Activated naive CD8-positive, alpha-beta T cell treated with anti-CD3 and anti-CD28 coated beads for 36 hours (primary cell): Measurements from ENCODE around the gene OPRD1. TPM values are rescaled to one million over a fixed set of nuclear protein-coding genes. Genes with fewer than 3 reads are reported as not detected.

Experiments used
- DNase-seq: peaks from one replicate; pipeline ENCODE4 v3.0.0; 2021
- H3K27ac Mint-ChIP-seq: one replicate; pipeline ENCODE4 v1.8.0; 2022; ENCODE audit warnings: mild to moderate bottlenecking, moderate library complexity, mixed read lengths
- H3K27me3 Mint-ChIP-seq: one replicate; pipeline ENCODE4 v1.8.0; 2022; ENCODE audit warnings: mild to moderate bottlenecking, mixed read lengths
- H3K36me3 Mint-ChIP-seq: one replicate; pipeline ENCODE4 v1.8.0; 2021; ENCODE audit warnings: mild to moderate bottlenecking, mixed read lengths
- H3K4me1 Mint-ChIP-seq: one replicate; pipeline ENCODE4 v1.8.0; 2021; ENCODE audit warnings: mixed read lengths
- H3K4me3 Mint-ChIP-seq: one replicate; pipeline ENCODE4 v1.8.0; 2022; ENCODE audit warnings: mild to moderate bottlenecking, moderate library complexity, mixed read lengths
- H3K9me3 Mint-ChIP-seq: one replicate; pipeline ENCODE4 v1.8.0; 2022; ENCODE audit warnings: mixed read lengths
- total RNA-seq, 2 experiments: library from RNA; stranded (reverse); gene quantifications; one replicate each; pipeline ENCODE4 v1.2.3, GENCODE V29; 2021

Gene OPRD1
- total RNA-seq, 2 experiments from 2014 or later, result 0.02 TPM; not detected in 1

DNA sequence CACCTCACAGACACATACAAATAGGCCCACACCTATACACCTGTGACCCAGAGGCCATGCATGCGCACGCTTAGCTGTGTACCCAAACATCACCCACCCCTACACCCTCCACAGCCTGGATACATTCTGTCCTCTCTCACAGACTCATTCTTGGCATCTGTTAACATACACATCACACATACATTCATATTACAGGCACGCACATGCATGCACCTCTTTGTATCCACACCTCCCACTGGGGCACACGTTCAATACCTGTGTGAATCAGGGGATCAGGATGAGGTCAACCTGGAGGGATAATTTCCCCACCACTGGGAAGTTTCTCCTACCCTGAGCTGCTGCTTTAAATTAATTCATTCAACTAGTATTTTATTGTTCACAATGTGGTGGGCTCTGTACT is 66.8 kb downstream of the OPRD1 start:
- Mint-ChIP-seq H3K36me3 (no peaks in the 10 kb centered on the region), H3K27me3 (peaks cover 20% of the 10 kb centered on the region), H3K4me1 (peaks cover 9% of the 10 kb centered on the region), H3K27ac (no peak overlapping the region), H3K9me3 (no peaks in the 10 kb centered on the region), H3K4me3 (no peak overlapping the region)
- DNase-seq, result no peak

DNA sequence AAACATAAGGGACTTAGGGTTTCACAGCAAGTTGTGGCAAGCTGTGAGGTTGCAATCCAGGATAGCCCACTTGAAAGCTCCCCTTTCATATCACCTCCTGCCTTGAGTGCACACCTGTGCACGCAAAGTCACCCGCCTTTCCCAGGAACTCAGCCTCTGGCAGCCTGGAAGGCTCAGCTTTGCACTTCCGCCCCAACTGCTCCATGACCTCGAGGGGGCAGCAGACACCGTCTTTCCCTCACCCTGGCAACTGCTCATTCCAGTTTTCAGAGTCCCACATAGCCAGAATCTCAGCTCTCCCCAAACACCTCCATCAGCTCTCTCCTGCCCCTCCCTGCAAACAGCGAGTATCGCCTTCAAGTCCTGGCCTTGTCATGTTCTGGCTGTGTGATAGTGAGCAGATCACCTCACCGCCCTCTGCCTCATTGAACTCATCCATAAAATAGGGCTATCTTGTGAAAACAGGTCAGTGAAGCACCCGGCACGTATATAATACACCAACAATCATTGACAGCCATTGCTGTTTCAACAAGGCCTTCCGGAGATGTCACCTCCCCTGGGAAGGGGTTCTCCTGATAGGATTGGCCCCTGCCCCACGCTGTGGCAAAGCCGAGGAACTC is 70.1 kb downstream of the OPRD1 start:
- peaks cover 30% of the 10 kb centered on the region for H3K4me1 Mint-ChIP-seq
- no peak overlapping the region for H3K27ac Mint-ChIP-seq
- no peaks in the 10 kb centered on the region for H3K9me3 Mint-ChIP-seq
- peaks cover 3% of the 10 kb centered on the region for H3K27me3 Mint-ChIP-seq
- DNase-seq, result peak; percentile 73
- no peaks in the 10 kb centered on the region for H3K36me3 Mint-ChIP-seq
- H3K4me3 Mint-ChIP-seq, result no peak overlapping the region

DNA sequence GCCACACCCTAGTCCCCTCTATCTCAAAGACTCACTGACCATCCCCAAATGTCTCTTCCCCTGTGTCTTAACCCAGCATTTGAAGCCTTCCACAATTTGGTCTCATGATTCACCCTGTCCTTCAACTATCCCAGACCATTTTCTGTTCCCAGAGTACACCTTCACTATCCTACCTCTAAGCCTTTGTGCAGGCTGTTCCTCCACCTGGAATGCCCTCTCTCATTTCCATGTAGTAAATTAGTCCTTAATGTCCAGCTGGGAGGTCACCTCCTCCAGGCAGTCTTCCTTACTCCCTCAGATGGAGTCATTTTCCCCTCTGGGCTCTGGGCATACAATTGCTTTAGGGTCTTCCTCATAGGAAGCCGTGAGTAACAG is 71.3 kb downstream of the OPRD1 start:
- DNase-seq, result no peak
- Mint-ChIP-seq H3K27me3 (no peaks in the 10 kb centered on the region), H3K9me3 (no peaks in the 10 kb centered on the region), H3K36me3 (no peaks in the 10 kb centered on the region), H3K4me1 (peaks cover 34% of the 10 kb centered on the region), H3K4me3 (no peak overlapping the region), H3K27ac (no peak overlapping the region)

DNA sequence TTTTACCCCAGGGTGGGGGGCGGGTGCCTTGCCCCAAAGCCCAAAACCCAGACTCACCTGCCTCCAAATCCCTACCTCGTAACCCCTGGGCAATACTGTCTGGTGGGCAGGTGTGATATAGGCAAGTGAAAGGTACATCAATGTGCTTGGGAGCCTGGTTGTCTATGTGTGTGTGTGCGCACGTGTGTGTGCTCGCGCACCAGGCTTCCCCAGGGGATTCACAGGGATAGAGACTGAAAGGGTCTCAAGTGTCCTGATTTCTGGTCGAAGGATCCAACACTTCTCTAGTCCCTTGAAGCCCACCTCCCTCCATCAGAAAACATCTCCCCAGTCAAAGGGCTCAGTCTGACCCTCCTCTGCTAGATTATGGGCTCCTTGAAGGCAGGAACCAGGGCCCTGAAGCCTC is 73.5 kb downstream of the OPRD1 start:
- Mint-ChIP-seq H3K4me3 (no peak overlapping the region), H3K27ac (no peak overlapping the region), H3K9me3 (no peaks in the 10 kb centered on the region), H3K27me3 (no peaks in the 10 kb centered on the region), H3K4me1 (peaks cover 46% of the 10 kb centered on the region), H3K36me3 (no peaks in the 10 kb centered on the region)
- no peak for DNase-seq

DNA sequence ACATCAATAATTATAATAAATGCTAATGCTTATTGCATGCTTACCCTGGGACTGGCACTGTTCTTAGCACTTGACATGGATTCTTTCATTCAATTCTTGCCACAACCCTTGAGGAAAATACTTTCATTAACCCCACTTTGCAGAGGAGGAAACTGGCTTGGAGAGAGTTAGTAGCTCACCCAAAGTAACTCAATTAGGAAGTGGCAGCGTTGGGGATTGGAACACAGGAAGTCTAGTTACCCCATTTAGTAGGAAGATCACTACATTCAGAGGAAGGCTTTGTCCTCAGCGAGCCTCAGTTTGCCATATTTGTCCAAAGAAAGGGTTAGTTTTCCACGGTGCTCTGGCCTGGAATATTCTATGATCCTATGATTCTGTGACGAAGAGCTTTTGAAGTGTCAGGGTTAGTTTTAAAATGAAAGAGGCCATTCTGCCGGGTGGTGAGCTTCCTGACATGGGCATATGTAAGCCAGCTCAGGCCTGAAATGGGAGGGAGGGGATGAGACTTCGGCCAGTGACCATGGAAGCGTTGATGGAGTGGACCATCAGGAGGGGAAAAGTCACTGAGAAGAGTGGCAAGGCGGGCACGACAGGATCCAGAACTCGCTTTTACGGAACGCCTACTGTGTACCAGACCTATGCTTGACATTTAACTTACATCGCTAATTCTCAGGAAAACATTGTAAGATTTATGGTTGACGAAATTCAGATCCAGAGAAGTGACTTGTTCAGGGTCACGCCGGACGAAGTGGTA is 74.2 kb downstream of the OPRD1 start:
- no peaks in the 10 kb centered on the region for H3K9me3 Mint-ChIP-seq
- no peak for DNase-seq

DNA sequence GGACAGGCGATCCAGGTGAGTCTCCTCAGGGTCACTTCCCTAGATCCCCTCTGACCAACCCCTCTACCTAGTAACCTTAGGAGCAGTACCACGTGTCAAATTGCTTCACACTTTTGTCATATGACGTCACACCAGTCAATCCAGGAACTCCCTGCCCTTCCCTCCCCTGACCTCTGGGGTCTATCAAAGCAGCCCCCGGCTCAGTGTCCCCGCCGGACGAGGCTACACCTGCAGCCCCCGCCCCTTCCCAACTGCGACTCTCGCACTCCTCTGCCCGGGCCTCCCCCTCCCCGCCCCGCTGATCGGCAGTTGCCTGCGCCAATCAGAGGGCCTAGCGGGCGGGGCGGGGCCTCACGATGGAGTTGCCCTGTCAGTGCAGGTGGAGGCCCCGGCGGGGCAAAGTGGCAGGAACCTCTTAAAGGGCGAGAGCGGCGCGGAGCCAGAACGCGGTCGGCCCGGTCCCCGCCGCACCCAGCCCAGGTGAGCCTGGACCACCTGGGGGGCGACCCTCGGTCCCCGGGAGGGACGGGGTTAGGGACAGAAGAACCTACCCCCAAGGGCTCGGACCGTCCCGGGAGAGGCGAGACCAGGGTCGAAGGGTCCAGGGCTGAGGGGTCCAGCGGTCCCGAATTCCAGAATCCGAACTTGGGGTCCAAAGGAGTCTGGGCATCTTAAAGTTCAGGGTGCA is 74.9 kb downstream of the OPRD1 start:
- Mint-ChIP-seq H3K4me1 (peaks cover 44% of the 10 kb centered on the region), H3K27ac (peak overlapping the region; percentile 93), H3K9me3 (no peaks in the 10 kb centered on the region), H3K4me3 (peak overlapping the region; percentile 83), H3K27me3 (no peaks in the 10 kb centered on the region), H3K36me3 (no peaks in the 10 kb centered on the region)
- DNase-seq, result peak; percentile 93

More for the DNA sequence above, 74.2 kb downstream of the OPRD1 start:
- Mint-ChIP-seq H3K4me1 (peaks cover 46% of the 10 kb centered on the region), H3K4me3 (peak overlapping the region; percentile 83), H3K36me3 (no peaks in the 10 kb centered on the region), H3K27ac (peak overlapping the region; percentile 93), H3K27me3 (no peaks in the 10 kb centered on the region)

DNA sequence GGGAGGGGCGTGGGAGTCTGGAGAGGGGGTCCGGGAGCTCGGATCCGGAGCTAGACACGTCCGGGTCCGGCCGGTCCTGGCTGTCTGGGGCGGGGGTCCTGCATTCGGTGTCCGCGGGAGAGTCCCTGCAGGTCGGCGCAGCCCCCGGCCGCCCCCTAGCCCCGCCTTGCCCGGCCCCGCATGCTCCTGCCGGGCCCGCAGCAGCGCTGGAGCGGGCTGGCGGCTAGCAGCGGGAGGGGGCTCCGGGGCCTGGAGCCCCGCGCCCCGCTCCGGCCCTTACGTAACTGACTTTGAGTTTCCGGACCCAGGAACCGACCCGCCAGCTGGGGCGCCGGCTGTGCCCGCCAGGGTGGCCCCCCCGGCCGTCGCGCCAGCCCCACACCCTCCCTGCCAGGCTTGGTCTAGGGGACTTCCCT is 75.5 kb downstream of the OPRD1 start:
- peak overlapping the region; percentile 74 for H3K27ac Mint-ChIP-seq

DNA sequence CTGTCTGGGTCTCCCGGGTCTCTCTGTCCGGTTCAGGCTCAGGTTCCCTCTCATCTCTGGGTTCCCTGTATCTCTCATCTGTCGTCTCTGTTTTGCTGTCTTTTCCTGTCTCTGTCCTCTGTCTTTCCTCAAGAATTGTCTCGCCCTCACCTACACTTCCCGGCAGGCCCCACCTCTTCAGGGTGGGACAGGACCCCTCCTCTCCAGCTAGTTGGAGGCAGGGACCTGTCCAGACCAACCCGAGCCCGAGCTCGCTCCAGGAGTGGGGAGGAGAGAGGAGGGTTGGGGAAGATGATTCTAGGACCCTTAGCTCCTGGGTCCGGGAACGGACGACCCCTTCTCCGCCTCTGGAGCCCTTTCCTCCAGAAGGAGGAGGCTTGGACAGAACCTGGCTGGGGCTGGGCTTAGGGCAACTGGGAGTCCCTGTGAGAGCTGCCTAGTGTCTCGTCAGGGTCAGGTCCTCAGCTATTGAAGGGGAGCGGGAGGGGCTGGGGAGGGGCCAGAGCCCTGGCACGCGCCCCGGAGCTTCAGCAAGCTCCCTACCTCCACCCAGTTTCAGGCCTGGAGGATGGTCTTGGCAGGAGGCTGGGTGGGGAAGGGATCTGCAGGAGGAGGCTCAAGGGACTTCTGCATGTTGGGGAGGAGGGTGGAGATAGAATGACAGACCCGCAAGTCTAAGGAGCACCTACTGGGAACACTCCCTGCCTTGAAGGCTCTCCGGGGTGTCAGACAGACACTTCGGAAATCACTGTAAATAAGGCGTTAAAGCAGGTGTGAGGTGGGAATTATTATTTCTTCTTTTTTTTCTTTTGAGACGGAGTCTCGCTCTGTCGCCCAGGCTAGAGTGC is 76.1 kb downstream of the OPRD1 start:
- peaks cover 40% of the 10 kb centered on the region for H3K4me1 Mint-ChIP-seq
- no peaks in the 10 kb centered on the region for H3K36me3 Mint-ChIP-seq
- no peak for DNase-seq
- peak overlapping the region; percentile 74 for H3K27ac Mint-ChIP-seq
- no peaks in the 10 kb centered on the region for H3K27me3 Mint-ChIP-seq
- peak overlapping the region; percentile 84 for H3K4me3 Mint-ChIP-seq
- no peaks in the 10 kb centered on the region for H3K9me3 Mint-ChIP-seq

More for the DNA sequence above, 75.5 kb downstream of the OPRD1 start:
- Mint-ChIP-seq H3K9me3 (no peaks in the 10 kb centered on the region), H3K36me3 (no peaks in the 10 kb centered on the region), H3K4me1 (peaks cover 40% of the 10 kb centered on the region), H3K4me3 (peak overlapping the region; percentile 84), H3K27me3 (no peaks in the 10 kb centered on the region)
- peak; percentile 27 for DNase-seq

DNA sequence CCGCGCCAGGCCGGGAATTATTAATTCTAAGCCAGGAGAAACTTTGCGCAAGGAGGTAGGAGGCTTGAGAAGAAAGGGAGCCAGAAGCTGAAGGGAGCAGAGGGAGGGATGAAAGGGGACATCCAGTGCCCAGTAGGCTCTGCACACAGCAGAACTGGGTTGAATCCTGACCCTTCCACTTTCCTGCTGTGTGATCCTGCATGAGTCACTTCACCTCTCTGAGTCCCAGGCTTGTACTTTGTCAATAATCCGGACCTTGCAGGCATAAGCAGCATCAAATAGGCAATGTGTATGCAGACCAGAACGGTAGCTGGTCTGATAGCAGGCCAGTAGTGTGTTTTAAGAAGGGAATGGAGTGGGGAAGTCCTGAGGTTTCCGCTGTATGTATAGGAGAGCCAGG is 76.9 kb downstream of the OPRD1 start:
- Mint-ChIP-seq H3K4me1 (peaks cover 40% of the 10 kb centered on the region), H3K27ac (no peak overlapping the region)

DNA sequence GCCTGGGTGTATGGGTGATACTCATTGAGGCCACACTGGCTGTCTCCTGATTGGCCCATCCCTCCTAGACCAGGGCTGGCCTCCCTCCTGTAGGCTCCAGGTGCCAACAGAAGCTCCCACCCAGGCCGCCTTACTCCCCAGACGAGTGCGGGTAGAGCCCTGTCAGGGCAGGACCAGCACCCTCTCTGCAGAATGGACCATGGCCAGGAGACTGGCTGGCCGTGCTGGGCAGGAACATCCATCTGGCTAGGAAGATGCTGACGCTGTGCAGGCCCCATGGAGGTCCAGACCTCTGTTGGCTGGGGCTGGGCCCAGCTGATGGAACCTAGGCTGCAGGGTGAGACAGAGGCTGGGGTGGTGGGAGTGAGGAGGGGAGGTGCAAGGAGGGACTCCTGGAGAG is 77.4 kb downstream of the OPRD1 start:
- Mint-ChIP-seq H3K27ac (no peak overlapping the region), H3K27me3 (no peaks in the 10 kb centered on the region), H3K36me3 (peaks cover 1% of the 10 kb centered on the region), H3K4me3 (no peak overlapping the region), H3K4me1 (peaks cover 38% of the 10 kb centered on the region), H3K9me3 (no peaks in the 10 kb centered on the region)
- no peak for DNase-seq

More for the DNA sequence above, 76.9 kb downstream of the OPRD1 start:
- no peaks in the 10 kb centered on the region for H3K9me3 Mint-ChIP-seq
- DNase-seq, result no peak
- H3K27me3 Mint-ChIP-seq, result no peaks in the 10 kb centered on the region
- peak overlapping the region; percentile 25 for H3K4me3 Mint-ChIP-seq
- no peaks in the 10 kb centered on the region for H3K36me3 Mint-ChIP-seq

DNA sequence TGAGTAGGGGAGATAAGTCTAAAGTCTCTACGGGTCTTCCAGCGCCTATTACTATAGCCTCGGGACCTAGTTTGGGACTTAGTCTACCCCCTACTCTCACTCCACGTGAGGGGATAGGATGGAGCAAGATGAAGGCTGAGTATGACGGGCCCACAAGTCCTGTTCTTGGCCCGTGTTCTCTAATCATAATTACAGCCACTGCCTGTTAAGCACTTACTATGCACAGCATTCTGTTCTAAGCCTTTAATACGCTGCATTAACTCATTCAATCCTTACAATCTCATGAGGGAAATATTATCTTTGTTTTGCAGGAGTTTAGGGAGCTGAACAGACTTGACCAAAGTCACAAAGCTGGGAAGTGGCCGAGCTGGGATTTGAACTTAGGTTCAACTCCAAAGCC is 78.5 kb downstream of the OPRD1 start:
- H3K9me3 Mint-ChIP-seq, result no peaks in the 10 kb centered on the region
- no peak for DNase-seq
- H3K4me1 Mint-ChIP-seq, result peaks cover 30% of the 10 kb centered on the region
- peaks cover 2% of the 10 kb centered on the region for H3K36me3 Mint-ChIP-seq
- no peaks in the 10 kb centered on the region for H3K27me3 Mint-ChIP-seq
- peak overlapping the region; percentile 20 for H3K27ac Mint-ChIP-seq
- H3K4me3 Mint-ChIP-seq, result no peak overlapping the region

DNA sequence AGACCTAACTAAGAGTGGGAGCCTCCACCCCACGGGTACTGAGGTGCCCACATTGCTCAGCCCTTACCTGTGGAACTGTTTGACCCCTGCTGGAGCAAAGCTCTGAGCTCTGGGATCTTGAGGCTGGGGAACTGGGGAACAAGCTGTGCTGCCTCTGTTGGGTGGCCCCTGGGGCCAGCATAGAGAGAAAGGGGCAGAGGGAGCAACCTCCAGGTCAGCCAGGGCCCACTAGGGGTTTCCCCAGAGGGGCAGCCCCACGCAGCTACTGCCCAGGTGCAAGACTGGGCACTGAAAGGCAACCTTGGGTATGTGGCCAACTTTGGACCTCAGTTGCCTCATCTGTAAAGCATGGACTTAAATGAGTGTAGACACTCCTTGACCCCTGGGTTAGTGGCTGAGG is 78.9 kb downstream of the OPRD1 start:
- H3K9me3 Mint-ChIP-seq, result no peaks in the 10 kb centered on the region
- H3K4me3 Mint-ChIP-seq, result no peak overlapping the region
- DNase-seq, result no peak
- H3K27me3 Mint-ChIP-seq, result no peaks in the 10 kb centered on the region
- no peak overlapping the region for H3K27ac Mint-ChIP-seq
- peaks cover 27% of the 10 kb centered on the region for H3K4me1 Mint-ChIP-seq
- peaks cover 2% of the 10 kb centered on the region for H3K36me3 Mint-ChIP-seq

DNA sequence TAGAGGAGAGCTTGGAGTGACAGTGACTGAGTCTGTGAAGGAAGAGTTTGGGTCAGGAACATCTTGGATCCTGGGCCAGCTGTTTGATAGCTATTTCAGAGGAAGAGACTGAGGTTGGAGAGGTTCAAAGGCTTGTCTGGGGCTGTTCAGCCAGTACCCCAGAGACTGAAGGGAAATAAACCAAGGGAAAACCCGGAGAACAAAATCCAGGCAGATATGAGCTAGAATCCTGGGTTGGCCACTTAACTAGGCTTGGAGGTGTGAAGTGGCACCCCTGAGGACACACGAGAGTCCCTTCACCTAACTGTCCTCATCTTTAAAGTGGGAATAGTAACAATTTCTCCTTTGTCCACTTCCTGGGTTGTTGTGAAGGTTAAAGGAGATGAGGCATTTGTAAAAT is 79.3 kb downstream of the OPRD1 start:
- no peak overlapping the region for H3K4me3 Mint-ChIP-seq
- no peaks in the 10 kb centered on the region for H3K27me3 Mint-ChIP-seq
- H3K4me1 Mint-ChIP-seq, result peaks cover 23% of the 10 kb centered on the region
- no peaks in the 10 kb centered on the region for H3K9me3 Mint-ChIP-seq
- peaks cover 2% of the 10 kb centered on the region for H3K36me3 Mint-ChIP-seq
- no peak for DNase-seq
- H3K27ac Mint-ChIP-seq, result no peak overlapping the region

DNA sequence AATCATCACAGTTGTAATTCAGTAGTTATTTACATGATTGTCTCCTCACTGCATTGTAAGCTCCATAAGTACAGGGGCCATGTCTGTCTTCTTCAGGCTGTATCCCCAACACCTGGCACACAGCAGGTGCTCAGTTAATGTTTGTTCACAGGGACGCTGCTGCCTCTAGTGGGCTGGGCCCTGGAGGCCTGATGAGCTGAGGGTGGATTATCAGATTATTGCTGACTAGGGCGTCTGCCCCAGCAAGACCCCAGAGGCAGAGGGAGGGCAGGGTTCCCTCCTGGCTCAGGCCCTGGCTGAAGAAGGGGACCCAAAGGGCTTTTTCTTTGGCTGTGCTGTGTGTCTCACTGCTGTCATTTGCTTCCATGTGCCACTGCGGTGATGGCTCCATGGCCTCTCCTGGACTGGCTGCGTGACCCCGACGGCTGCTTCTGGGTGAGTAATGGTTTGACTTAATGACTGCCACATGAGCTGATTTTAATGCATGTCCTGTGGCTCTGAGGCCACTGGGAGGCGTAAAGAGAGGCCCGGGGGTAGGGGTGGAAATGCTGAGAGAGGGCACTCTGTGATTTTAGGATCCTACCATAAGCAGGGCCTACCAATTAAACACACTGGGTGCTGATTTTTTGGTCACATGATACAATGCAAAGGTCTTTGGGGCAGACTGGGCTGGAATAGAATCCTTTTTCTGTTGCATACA is 81.6 kb downstream of the OPRD1 start:
- Mint-ChIP-seq H3K27me3 (no peaks in the 10 kb centered on the region), H3K4me1 (peaks cover 19% of the 10 kb centered on the region), H3K9me3 (no peaks in the 10 kb centered on the region), H3K36me3 (peaks cover 2% of the 10 kb centered on the region), H3K27ac (no peak overlapping the region), H3K4me3 (no peak overlapping the region)
- DNase-seq, result no peak
